ENCODE measurements around the gene LRRTM3.

Gene LRRTM3

DNA sequence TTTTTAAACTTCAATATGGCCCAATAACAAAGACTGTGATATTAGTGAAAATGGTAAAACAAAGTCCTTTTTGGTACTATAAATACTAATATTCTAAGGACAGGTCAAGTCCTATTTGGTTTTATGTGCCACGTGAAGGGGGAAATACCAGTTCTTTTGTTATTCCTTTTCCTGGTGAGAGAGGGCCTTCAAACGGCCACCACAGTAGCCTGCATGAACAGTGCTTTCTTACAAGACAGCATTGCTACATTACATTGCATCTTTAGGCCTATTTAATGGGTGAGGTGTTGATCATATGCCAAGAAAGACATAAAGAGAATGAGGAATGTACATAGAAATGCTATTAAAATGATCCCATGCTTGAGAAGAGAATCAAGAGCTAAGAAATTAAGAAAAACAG lies 214.8 kb downstream of the LRRTM3 start:
- no peak overlapping the region for H3K4me3 ChIP-seq (ENCODE audit: low read depth, low read length)
- no peak for DNase-seq (ENCODE audit: low read depth)
- in situ Hi-C loops (cut with HindIII; ENCODE audit: low sequenced_read_pairs), result no loop called here
- TF ChIP-seq, protein P1, sequence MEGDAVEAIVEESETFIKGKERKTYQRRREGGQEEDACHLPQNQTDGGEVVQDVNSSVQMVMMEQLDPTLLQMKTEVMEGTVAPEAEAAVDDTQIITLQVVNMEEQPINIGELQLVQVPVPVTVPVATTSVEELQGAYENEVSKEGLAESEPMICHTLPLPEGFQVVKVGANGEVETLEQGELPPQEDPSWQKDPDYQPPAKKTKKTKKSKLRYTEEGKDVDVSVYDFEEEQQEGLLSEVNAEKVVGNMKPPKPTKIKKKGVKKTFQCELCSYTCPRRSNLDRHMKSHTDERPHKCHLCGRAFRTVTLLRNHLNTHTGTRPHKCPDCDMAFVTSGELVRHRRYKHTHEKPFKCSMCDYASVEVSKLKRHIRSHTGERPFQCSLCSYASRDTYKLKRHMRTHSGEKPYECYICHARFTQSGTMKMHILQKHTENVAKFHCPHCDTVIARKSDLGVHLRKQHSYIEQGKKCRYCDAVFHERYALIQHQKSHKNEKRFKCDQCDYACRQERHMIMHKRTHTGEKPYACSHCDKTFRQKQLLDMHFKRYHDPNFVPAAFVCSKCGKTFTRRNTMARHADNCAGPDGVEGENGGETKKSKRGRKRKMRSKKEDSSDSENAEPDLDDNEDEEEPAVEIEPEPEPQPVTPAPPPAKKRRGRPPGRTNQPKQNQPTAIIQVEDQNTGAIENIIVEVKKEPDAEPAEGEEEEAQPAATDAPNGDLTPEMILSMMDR (IDR thresholded peaks at IDR 0.05; ENCODE audit: low read depth, low read length, missing control alignments), result no peak

DNA sequence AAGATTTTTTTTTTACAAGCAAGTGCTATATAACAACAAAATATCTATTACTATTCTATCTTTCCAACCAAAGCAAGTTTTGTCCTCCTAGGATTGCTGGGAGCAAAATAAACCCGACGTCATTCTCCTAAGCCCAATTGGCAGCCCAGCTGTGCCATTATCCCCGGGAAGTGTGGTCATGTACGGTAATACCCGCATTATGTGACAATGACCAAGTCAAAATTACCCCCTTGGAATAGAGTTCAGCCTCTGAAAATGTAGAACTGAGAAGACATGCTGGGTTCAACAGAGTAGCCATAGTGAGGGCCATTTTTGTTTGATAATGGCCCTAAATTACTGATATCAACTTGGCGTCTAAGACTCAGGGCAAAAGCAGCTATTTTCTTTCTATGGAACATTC lies 215.5 kb downstream of the LRRTM3 start:
- TF ChIP-seq, protein P1 (IDR thresholded peaks at IDR 0.05; ENCODE audit: low read depth, low read length, missing control alignments), result no peak
- no peak for DNase-seq (ENCODE audit: low read depth)
- H3K4me3 ChIP-seq (ENCODE audit: low read depth, low read length), result no peak overlapping the region
- in situ Hi-C loops (cut with HindIII; ENCODE audit: low sequenced_read_pairs), result no loop called here

DNA sequence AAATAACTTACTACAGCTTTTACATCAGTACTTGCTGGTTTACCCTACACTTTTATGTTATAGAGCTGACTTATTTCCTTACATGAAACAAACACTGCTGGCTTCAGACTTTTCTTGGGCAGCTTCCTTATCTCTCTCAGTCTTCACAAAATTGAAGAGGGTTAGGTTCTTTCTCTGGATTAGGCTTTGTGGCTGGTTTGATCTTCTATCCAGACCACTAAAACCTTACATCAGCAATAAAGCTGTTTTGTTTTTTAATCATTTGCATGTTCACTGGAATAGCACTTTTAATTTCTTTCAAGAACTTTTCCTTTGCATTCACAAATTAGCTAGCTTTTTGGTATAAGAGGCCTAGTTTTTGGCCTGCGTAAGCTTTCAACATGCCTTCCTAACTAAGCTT lies 218.7 kb downstream of the LRRTM3 start:
- no peak for DNase-seq (ENCODE audit: low read depth)
- TF ChIP-seq, protein P1 (IDR thresholded peaks at IDR 0.05; ENCODE audit: low read depth, low read length, missing control alignments), result no peak
- no peak overlapping the region for H3K4me3 ChIP-seq (ENCODE audit: low read depth, low read length)
- in situ Hi-C loops (cut with HindIII; ENCODE audit: low sequenced_read_pairs), result no loop called here
